Ishikawa (cell line): Measurements from ENCODE around the gene NUMB.

Experiments
- CEBPB ChIP-seq: IDR thresholded peaks from 2 replicates; pipeline ENCODE4 v1.6.1; 2012
- CREB1 ChIP-seq: IDR thresholded peaks from 2 replicates; pipeline ENCODE4 v1.6.1; 2012; ENCODE audit warnings: low read depth
- EGR1 ChIP-seq: IDR thresholded peaks from 2 replicates; pipeline ENCODE4 v1.6.1; 2012
- EP300 ChIP-seq: IDR thresholded peaks from 2 replicates; pipeline ENCODE4 v1.6.1; 2012; ENCODE audit warnings: borderline replicate concordance
- FOXM1 ChIP-seq: IDR thresholded peaks from 2 replicates; pipeline ENCODE4 v1.6.1; 2012; ENCODE audit warnings: low read depth, borderline replicate concordance
- NFIC ChIP-seq: IDR thresholded peaks from 2 replicates; pipeline ENCODE4 v1.6.1; 2012
- RAD21 ChIP-seq: IDR thresholded peaks from 2 replicates; pipeline ENCODE4 v1.6.1; 2012; ENCODE audit warnings: low read depth
- TAF1 ChIP-seq: IDR thresholded peaks from 2 replicates; pipeline ENCODE4 v1.6.1; 2012; ENCODE audit warnings: low read depth, mild to moderate bottlenecking
- TCF12 ChIP-seq: IDR thresholded peaks from 2 replicates; pipeline ENCODE4 v1.6.1; 2012; ENCODE audit warnings: low read depth
- TEAD4 ChIP-seq: IDR thresholded peaks from 2 replicates; pipeline ENCODE4 v1.6.1; 2012
- YY1 ChIP-seq: IDR thresholded peaks from 2 replicates; pipeline ENCODE4 v1.6.1; 2012; ENCODE audit warnings: low read depth
- ZBTB7A ChIP-seq: IDR thresholded peaks from 2 replicates; pipeline ENCODE4 v1.6.1; 2012; ENCODE audit warnings: low read depth
- TF ChIP-seq, protein P1 (sequence below): IDR thresholded peaks from 2 replicates; pipeline ENCODE4 v1.6.1; 2012; ENCODE audit warnings: low read depth, mild to moderate bottlenecking
- TF ChIP-seq, protein P2 (sequence below): IDR thresholded peaks from 2 replicates; pipeline ENCODE4 v1.6.1; 2012
- TF ChIP-seq, protein P3 (sequence below): IDR thresholded peaks from 2 replicates; pipeline ENCODE4 v1.6.1; 2012

NUMB gene

DNA sequence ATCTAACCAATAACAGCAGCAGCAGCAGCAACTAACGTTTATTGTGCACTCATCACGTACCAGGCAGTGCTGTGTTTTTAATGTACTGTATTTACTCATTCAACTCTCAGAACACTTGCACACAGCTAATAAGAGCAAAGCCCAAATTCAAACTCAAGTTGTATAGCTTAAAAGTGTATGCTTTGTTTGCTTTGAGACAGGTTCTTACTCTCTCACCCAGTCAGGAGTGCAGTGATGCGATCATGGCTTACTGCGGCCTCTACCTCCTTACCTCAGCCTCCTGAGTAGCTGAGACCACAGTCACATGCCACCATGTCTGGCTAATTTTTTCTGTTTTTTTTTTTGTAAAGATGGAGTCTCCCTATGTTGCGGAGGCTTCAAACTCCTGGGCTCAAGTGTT is 115.7 kb downstream of the NUMB start:
- TF ChIP-seq NFIC (no peak), EP300 (no peak), YY1 (no peak), ZBTB7A (no peak), CREB1 (no peak), TCF12 (no peak)
- TF ChIP-seq, protein P1, sequence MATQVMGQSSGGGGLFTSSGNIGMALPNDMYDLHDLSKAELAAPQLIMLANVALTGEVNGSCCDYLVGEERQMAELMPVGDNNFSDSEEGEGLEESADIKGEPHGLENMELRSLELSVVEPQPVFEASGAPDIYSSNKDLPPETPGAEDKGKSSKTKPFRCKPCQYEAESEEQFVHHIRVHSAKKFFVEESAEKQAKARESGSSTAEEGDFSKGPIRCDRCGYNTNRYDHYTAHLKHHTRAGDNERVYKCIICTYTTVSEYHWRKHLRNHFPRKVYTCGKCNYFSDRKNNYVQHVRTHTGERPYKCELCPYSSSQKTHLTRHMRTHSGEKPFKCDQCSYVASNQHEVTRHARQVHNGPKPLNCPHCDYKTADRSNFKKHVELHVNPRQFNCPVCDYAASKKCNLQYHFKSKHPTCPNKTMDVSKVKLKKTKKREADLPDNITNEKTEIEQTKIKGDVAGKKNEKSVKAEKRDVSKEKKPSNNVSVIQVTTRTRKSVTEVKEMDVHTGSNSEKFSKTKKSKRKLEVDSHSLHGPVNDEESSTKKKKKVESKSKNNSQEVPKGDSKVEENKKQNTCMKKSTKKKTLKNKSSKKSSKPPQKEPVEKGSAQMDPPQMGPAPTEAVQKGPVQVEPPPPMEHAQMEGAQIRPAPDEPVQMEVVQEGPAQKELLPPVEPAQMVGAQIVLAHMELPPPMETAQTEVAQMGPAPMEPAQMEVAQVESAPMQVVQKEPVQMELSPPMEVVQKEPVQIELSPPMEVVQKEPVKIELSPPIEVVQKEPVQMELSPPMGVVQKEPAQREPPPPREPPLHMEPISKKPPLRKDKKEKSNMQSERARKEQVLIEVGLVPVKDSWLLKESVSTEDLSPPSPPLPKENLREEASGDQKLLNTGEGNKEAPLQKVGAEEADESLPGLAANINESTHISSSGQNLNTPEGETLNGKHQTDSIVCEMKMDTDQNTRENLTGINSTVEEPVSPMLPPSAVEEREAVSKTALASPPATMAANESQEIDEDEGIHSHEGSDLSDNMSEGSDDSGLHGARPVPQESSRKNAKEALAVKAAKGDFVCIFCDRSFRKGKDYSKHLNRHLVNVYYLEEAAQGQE: no peak

DNA sequence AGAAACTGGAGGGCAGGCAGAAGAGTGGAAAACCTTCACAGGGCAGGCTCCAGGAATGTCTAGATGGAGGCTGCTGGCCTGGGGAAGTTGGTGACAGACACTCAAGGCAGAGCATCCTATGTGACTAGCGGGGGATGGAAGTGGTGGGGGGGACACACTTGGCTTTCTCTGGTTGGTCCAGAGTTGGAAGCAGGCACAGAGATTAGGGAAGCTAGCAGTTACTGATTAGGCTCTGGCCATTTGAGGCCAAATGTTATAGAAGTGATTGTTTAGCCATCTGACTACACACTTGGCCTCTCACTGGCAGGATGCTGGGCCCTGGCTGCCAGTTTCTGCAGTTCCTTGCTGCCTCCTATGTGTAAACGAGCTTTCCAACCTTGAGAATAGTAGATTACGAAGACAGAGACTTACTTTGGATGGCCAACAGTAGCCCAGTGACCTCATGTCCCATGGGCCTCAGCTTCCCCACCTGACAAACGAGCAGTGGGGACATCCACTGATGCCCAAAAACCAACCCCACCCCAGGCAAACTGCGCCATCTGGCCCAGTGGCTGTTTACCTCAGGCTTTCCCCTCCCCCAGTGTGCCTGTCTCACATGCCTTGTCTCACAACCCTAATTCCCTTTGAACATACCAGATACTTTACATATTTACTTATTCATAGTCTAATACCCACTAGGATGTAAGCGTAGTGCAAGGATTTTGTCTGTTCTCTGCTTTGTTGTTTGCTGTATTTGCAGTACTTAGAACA is 118.3 kb downstream of the NUMB start:
- TF ChIP-seq TAF1: no peak
- no peak for TF ChIP-seq EGR1
- TF ChIP-seq CREB1: no peak
- no peak for TF ChIP-seq NFIC
- TF ChIP-seq FOXM1: no peak
- TF ChIP-seq ZBTB7A: no peak
- TF ChIP-seq YY1: no peak
- TF ChIP-seq, protein P1: no peak
- no peak for TF ChIP-seq RAD21

DNA sequence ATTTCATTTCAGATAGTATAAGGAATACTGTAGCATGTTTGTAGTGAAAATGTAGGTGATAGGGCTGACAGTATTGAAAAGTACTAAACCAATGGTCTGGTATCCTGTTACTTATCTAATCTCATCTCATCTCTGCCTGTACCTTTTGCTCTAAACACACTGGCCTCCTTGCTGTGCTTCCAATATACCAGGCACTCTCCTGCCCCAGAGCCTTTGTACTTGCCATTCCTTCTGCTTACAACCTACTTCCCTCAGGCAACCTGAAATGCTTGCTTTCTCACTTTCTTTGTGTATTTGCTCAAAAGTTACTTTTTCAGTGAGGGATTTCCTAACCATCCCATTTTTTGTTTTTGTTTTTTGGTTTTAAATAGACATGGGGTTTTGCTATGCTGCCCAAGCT is 119.1 kb downstream of the NUMB start:
- TF ChIP-seq CEBPB (no peak), RAD21 (no peak), ZBTB7A (no peak), YY1 (no peak), CREB1 (no peak), TCF12 (no peak), FOXM1 (no peak), NFIC (no peak), EP300 (no peak), EGR1 (no peak), TEAD4 (no peak), TAF1 (no peak)
- TF ChIP-seq, protein P2, sequence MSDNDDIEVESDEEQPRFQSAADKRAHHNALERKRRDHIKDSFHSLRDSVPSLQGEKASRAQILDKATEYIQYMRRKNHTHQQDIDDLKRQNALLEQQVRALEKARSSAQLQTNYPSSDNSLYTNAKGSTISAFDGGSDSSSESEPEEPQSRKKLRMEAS: no peak
- TF ChIP-seq, protein P3, sequence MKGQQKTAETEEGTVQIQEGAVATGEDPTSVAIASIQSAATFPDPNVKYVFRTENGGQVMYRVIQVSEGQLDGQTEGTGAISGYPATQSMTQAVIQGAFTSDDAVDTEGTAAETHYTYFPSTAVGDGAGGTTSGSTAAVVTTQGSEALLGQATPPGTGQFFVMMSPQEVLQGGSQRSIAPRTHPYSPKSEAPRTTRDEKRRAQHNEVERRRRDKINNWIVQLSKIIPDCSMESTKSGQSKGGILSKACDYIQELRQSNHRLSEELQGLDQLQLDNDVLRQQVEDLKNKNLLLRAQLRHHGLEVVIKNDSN: no peak
- TF ChIP-seq, protein P1: no peak

DNA sequence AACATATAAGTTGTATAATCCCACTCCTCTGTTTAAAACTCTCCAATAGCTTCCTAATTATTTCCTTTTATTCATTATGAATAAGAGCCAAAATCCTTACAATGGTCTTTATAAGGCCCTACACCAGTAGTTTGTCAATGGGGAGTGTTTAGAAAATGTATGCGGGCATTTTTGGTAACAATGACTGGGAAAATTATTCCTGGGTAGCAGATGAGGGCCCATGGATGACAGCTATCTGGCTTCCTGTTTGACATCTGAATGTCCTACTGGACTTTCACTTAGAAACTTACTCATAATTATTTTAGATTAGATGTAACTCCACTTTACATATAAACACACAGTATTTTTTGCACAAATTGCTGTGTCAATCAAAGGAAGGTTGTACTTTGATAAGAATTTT is 119.8 kb downstream of the NUMB start:
- TF ChIP-seq YY1: no peak
- no peak for TF ChIP-seq NFIC
- no peak for TF ChIP-seq TAF1

DNA sequence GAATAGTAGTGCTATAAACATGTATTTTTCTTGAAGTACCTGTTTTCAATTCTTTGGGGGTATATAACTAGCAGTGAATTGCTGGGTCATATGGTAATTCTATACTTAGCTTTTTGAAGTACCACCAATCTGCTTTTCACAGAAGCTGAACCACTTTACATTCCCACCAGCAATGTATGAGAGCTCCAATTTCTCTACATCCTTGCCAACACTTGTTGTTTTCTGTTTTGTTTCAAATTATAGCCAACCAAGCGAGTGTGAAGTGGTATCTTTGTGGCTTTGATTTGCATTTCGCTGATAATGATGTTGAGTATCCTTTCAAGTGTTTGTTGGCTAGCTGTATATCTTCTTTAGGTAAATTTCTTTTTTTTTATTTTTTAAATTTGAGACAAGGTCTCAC is 125.3 kb downstream of the NUMB start:
- TF ChIP-seq CEBPB (no peak), FOXM1 (no peak), EP300 (no peak), RAD21 (no peak), EGR1 (no peak), NFIC (no peak), TAF1 (no peak), ZBTB7A (no peak), CREB1 (no peak), YY1 (no peak)
- TF ChIP-seq, protein P2: no peak
